Sigmoid colon (tissue), 7 donors: ENCODE measurements around the gene ACKR2. TPM values are rescaled to one million over a fixed set of nuclear protein-coding genes. Genes with fewer than 3 reads are reported as not detected.

Experiments used
- DNase-seq: peaks from one replicate; pipeline ENCODE4 v3.0.0-alpha.2; 2019
- H3K27ac ChIP-seq, 4 donors: fragments of 200-600 bp; sonication (generic); one replicate each; pipeline ENCODE4 v1.5.1; 2016 to 2019; ENCODE audit warnings: mild to moderate bottlenecking in 1 of 4
- H3K27me3 ChIP-seq, 3 donors: fragments of 200-600 bp; sonication (generic); one replicate each; pipeline ENCODE4 v1.5.1; 2019; ENCODE audit warnings: mild to moderate bottlenecking in 1 of 3
- H3K36me3 ChIP-seq, 4 donors: fragments of 200-600 bp; sonication (generic); one replicate each; pipeline ENCODE4 v1.5.1; 2016 to 2019
- H3K4me1 ChIP-seq, 4 donors: fragments of 200-600 bp; sonication (generic); one replicate each; pipeline ENCODE4 v1.5.1; 2017 to 2019
- H3K4me3 ChIP-seq, 4 donors: fragments of 200-600 bp; sonication (generic); one replicate each; pipeline ENCODE4 v1.5.1; 2017 to 2019; ENCODE audit warnings: mild to moderate bottlenecking in 2 of 4, moderate library complexity in 1 of 4
- H3K9me3 ChIP-seq, 4 donors: fragments of 200-600 bp in 3 of 4; sonication (generic) in 3 of 4; one replicate each; pipeline versions ENCODE4 v1.5.1 to v1.6.1; 2013 to 2019
- CTCF ChIP-seq, 4 experiments: fragments of 450-650 bp in 3 of 4; fragments of 200-600 bp in 1 of 4; IDR thresholded peaks; one replicate each; pipeline ENCODE4 v1.5.1; 2016 to 2019; ENCODE audit warnings: antibody characterized with exemption in 4 of 4, mild to moderate bottlenecking in 3 of 4, moderate library complexity in 2 of 4
- EP300 ChIP-seq, 4 donors: sonication (generic); formaldehyde crosslinking; IDR thresholded peaks; one replicate each; pipeline ENCODE4 v1.6.1; 2017; ENCODE audit warnings: antibody characterized with exemption in 4 of 4
- POLR2A ChIP-seq, 2 donors: fragments of 450-650 bp; IDR thresholded peaks; one replicate each; pipeline ENCODE4 v1.6.1; 2016; ENCODE audit warnings: antibody characterized with exemption in 2 of 2, mild to moderate bottlenecking in 2 of 2, moderate library complexity in 2 of 2
- POLR2AphosphoS5 ChIP-seq, 4 donors: sonication (generic); formaldehyde crosslinking; IDR thresholded peaks; one replicate each; pipeline ENCODE4 v1.6.1; 2017; ENCODE audit warnings: antibody characterized with exemption in 4 of 4
- WGBS, 2 donors: extraction: QIAGEN DNeasy Blood & Tissue Kit; methylation state at CpG; one replicate each; pipeline ENCODE4 v1.1.7; 2013; 5-methylcytosine and 5-hydroxymethylcytosine counted together
- intact Hi-C: fragments of 100-400 bp; cut with DNase I; formaldehyde crosslinking; loops from one replicate; pipeline ENCODE4 v1.15.1; 2023
- polyA plus RNA-seq, 3 donors: library from polyadenylated mRNA; stranded (reverse); fragments of 200-250 nt; gene quantifications; one replicate each; pipeline ENCODE4 v1.2.3, GENCODE V29; 2013
- total RNA-seq, 4 donors: library from RNA; depleted of rRNA; stranded (reverse); fragments of >200 nt; gene quantifications; one replicate each; pipeline ENCODE4 v1.1.0, GENCODE V29; 2016
- donor health status: healthy with polysubstance abuse.
- donor health status: Bipolar disorder and iron deficiency.
- donor health status: healthy.

ACKR2 gene
- total and polyA plus RNA-seq, 7 donors: 1.2 to 8.6 (median 1.9) TPM

GRCh38 chr3:42764561-42765295 is 44.5 kb upstream of the ACKR2 start:
- Histone ChIP-seq H3K27me3 (no peaks in the 10 kb centered on the region), H3K27ac (no peak overlapping the region), H3K9me3 (no peaks in the 10 kb centered on the region), H3K4me1 (peaks cover 0 to 14% (median 2%) of the 10 kb centered on the region in 4 donors), H3K4me3 (no peak overlapping the region), H3K36me3 (no peaks in the 10 kb centered on the region)
- intact Hi-C loops: no loop called here
- WGBS, 2 donors: 92 to 94% methylated on average over 3 of the region's 3 CpGs
- TF ChIP-seq POLR2A (IDR thresholded peaks at IDR 0.05): no peak
- TF ChIP-seq EP300 (IDR thresholded peaks at IDR 0.05): no peak
- TF ChIP-seq POLR2AphosphoS5 (IDR thresholded peaks at IDR 0.05): no peak
- no peak for TF ChIP-seq CTCF (IDR thresholded peaks at IDR 0.05)
- DNase-seq: no peak

DNA sequence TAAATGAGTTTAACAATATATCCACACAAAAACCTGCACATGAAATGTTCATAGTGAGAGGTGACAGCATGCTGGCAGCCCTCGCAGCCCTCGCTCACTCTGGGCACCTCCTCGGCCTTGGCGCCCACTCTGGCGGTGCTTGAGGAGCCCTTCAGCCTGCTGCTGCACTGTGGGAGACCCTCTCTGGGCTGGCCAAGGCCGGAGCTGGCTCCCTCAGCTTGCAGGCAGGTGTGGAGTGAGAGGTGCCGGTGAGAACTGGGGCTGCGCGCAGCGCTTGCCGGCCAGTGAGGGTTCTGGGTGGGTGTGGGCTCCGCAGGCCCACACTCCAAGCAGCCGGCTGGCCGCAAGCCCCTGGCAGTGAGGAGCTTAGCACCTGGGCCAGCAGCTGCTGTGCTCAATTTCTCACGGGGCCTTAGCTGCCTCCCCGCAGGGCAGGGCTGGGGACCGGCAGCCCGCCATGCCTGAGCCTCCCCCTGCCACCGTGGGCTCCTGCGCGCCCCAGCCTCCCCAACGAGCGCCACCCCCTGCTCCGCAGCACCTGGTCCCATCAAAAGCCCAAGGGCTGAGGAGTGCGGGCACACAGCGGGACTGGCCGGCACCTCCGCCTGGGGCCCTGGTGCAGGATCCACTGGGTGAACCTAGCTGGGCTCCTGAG is 39.6 kb upstream of the ACKR2 start:
- no peak overlapping the region for H3K27ac ChIP-seq
- 95% methylated on average over 28 of the region's 28 CpGs for WGBS, 2 donors
- DNase-seq: no peak
- TF ChIP-seq CTCF (IDR thresholded peaks at IDR 0.05): no peak
- no peak for TF ChIP-seq EP300 (IDR thresholded peaks at IDR 0.05)
- TF ChIP-seq POLR2A (IDR thresholded peaks at IDR 0.05): no peak
- TF ChIP-seq POLR2AphosphoS5 (IDR thresholded peaks at IDR 0.05): no peak
- no peaks in the 10 kb centered on the region for H3K27me3 ChIP-seq
- H3K4me3 ChIP-seq: no peak overlapping the region
- no peaks in the 10 kb centered on the region for H3K36me3 ChIP-seq
- peaks cover 0 to 14% (median 12%) of the 10 kb centered on the region in 4 donors for H3K4me1 ChIP-seq
- H3K9me3 ChIP-seq: no peaks in the 10 kb centered on the region
- intact Hi-C loops: no loop called here

DNA sequence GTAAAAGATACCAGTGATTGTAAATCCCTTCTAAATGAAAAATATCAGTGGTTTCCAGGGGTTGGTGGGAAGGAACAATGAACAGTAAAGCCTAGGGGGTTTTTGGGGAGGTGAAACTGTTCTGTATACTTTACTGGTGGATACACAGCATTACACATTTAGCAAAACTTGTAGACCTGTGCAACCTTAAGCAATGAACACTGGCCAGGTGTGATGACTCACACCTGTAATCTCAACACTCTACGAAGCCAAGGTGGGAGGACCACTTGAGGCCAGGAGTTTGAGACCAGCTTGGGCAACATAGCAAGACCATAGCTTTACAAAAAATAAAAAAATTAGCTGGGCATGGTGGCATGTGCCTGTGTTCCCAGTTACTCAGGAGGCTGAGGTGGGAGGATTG is 38.0 kb upstream of the ACKR2 start:
- TF ChIP-seq POLR2AphosphoS5 (IDR thresholded peaks at IDR 0.05): no peak
- TF ChIP-seq POLR2A (IDR thresholded peaks at IDR 0.05): no peak
- no peak for TF ChIP-seq CTCF (IDR thresholded peaks at IDR 0.05)
- TF ChIP-seq EP300 (IDR thresholded peaks at IDR 0.05): no peak
- H3K27ac ChIP-seq: no peak overlapping the region
- H3K27me3 ChIP-seq: no peaks in the 10 kb centered on the region
- peaks cover 0 to 14% (median 12%) of the 10 kb centered on the region in 4 donors for H3K4me1 ChIP-seq
- DNase-seq: no peak
- H3K36me3 ChIP-seq: no peaks in the 10 kb centered on the region
- intact Hi-C loops: no loop called here
- H3K9me3 ChIP-seq: no peaks in the 10 kb centered on the region
- 36 to 68% methylated on average over 1 of the region's 1 CpG for WGBS, 2 donors
- no peak overlapping the region for H3K4me3 ChIP-seq

GRCh38 chr3:42772670-42773408 is 36.4 kb upstream of the ACKR2 start, which contains the start of gene CCDC13:
Gene CCDC13, minus strand, starts transcription at chr3:42773253. Its CDS starts 14,908 bp downstream, at chr3:42758345.
- H3K27ac ChIP-seq: peak within 1 kb of the TSS; percentile 70 to 84 (median 80)
- intact Hi-C loops: no loop called here
- 2 to 12% methylated on average over 62 to 63 of the region's 63 CpGs for WGBS, 2 donors

GRCh38 chr3:42773409-42773751 is 35.9 kb upstream of the ACKR2 start:
- peak overlapping the region; percentile 70 to 84 (median 80) for H3K27ac ChIP-seq
- H3K36me3 ChIP-seq: no peaks in the 10 kb centered on the region
- H3K4me3 ChIP-seq: peak overlapping the region; percentile 44 to 62 (median 54)
- no peaks in the 10 kb centered on the region for H3K27me3 ChIP-seq
- WGBS, 2 donors: 6 to 11% methylated on average over 6 of the region's 6 CpGs
- no peak for DNase-seq
- peaks cover 0 to 14% (median 12%) of the 10 kb centered on the region in 4 donors for H3K4me1 ChIP-seq
- no peak for TF ChIP-seq POLR2A (IDR thresholded peaks at IDR 0.05)
- no peak for TF ChIP-seq CTCF (IDR thresholded peaks at IDR 0.05)
- TF ChIP-seq POLR2AphosphoS5 (IDR thresholded peaks at IDR 0.05): no peak
- intact Hi-C loops: no loop called here
- H3K9me3 ChIP-seq: no peaks in the 10 kb centered on the region

More at GRCh38 chr3:42772670-42773408, 36.4 kb upstream of the ACKR2 start, which contains the start of gene CCDC13:
- H3K4me1 ChIP-seq: peaks cover 0 to 14% (median 12%) of the 10 kb centered on the region in 4 donors
- H3K4me3 ChIP-seq: peak within 1 kb of the TSS; percentile 44 to 62 (median 54)
- peak; percentile 52 to 81 (median 71) for TF ChIP-seq POLR2AphosphoS5 (IDR thresholded peaks at IDR 0.05)
- TF ChIP-seq EP300 (IDR thresholded peaks at IDR 0.05): peak in 2 of 4 donors; percentile 7 to 63
- no peak for TF ChIP-seq POLR2A (IDR thresholded peaks at IDR 0.05)
- no peaks in the 10 kb centered on the region for H3K36me3 ChIP-seq
- no peaks in the 10 kb centered on the region for H3K9me3 ChIP-seq
- no peaks in the 10 kb centered on the region for H3K27me3 ChIP-seq
- peak; percentile 97 for DNase-seq
